GM23248 (cell line): ENCODE measurements around the gene GAA. TPM values are rescaled to one million over a fixed set of nuclear protein-coding genes. Genes with fewer than 3 reads are reported as not detected.
A peak's percentile ranks its signal among the peaks of the same experiment; 100 is the strongest.

Source experiments
- DNase-seq: peaks from one replicate; pipeline ENCODE4 v3.0.0-alpha.2; 2015
- H2AFZ ChIP-seq: fragments of 200-600 bp; sonication (generic); 2 replicates; pipeline ENCODE4 v1.6.1; 2016; ENCODE audit warnings: antibody characterized with exemption
- H3F3A ChIP-seq: fragments of 200-600 bp; sonication (generic); 2 replicates; pipeline ENCODE4 v1.6.1; 2016; ENCODE audit warnings: mild to moderate bottlenecking, antibody characterized with exemption, mixed run types; ENCODE audit not compliant: insufficient read depth
- H3K27ac ChIP-seq: fragments of 200-600 bp; sonication (generic); 2 replicates; pipeline ENCODE4 v1.5.1; 2016; ENCODE audit warnings: mild to moderate bottlenecking
- H3K27me3 ChIP-seq: fragments of 200-600 bp; sonication (generic); replicated peaks from 2 replicates; pipeline ENCODE4 v1.6.1; 2016; ENCODE audit warnings: mild to moderate bottlenecking; ENCODE audit not compliant: insufficient read depth
- H3K36me3 ChIP-seq: fragments of 200-600 bp; sonication (generic); 2 replicates; pipeline ENCODE4 v1.6.1; 2016; ENCODE audit warnings: low read depth, mild to moderate bottlenecking
- H3K4me1 ChIP-seq: fragments of 200-600 bp; sonication (generic); 2 replicates; pipeline ENCODE4 v1.6.1; 2016; ENCODE audit warnings: mild to moderate bottlenecking; ENCODE audit not compliant: insufficient read depth
- H3K4me2 ChIP-seq: fragments of 200-600 bp; sonication (generic); one replicate; pipeline ENCODE4 v1.6.1; 2016; ENCODE audit warnings: mild to moderate bottlenecking; ENCODE audit not compliant: unreplicated experiment
- H3K4me3 ChIP-seq: fragments of 200-600 bp; sonication (generic); 2 replicates; pipeline ENCODE4 v1.5.1; 2016; ENCODE audit warnings: mild to moderate bottlenecking
- H3K79me2 ChIP-seq: fragments of 200-600 bp; sonication (generic); 2 replicates; pipeline ENCODE4 v1.6.1; 2016; ENCODE audit warnings: mild to moderate bottlenecking; ENCODE audit not compliant: insufficient read depth
- H3K9ac ChIP-seq: fragments of 200-600 bp; sonication (generic); 2 replicates; pipeline ENCODE4 v1.6.1; 2016; ENCODE audit warnings: mild to moderate bottlenecking
- H3K9me2 ChIP-seq: fragments of 200-600 bp; sonication (generic); 2 replicates; pipeline ENCODE4 v1.6.1; 2016; ENCODE audit warnings: mixed run types, mild to moderate bottlenecking, moderate library complexity; ENCODE audit not compliant: insufficient read depth
- H3K9me3 ChIP-seq: fragments of 200-600 bp; sonication (generic); one replicate; pipeline ENCODE4 v1.6.1; 2017; ENCODE audit warnings: low read depth
- H4K20me1 ChIP-seq: fragments of 200-600 bp; sonication (generic); 2 replicates; pipeline ENCODE4 v1.6.0; 2016; ENCODE audit not compliant: insufficient read depth
- EZH2 ChIP-seq: fragments of 200-600 bp; sonication (generic); IDR thresholded peaks from 2 replicates; pipeline ENCODE4 v1.6.1; 2018; ENCODE audit warnings: antibody characterized with exemption, mild to moderate bottlenecking; ENCODE audit not compliant: insufficient read depth, poor library complexity, severe bottlenecking
- EZH2phosphoT487 ChIP-seq: fragments of 200-600 bp; sonication (generic); IDR thresholded peaks from 2 replicates; pipeline ENCODE4 v1.6.1; 2018; ENCODE audit warnings: antibody characterized with exemption, moderate library complexity, mild to moderate bottlenecking, low read depth; ENCODE audit not compliant: insufficient read depth
- WGBS, 2 experiments: methylation state at CpG; one replicate each; pipeline ENCODE4 v1.1.6; 2015 to 2017; ENCODE audit warnings: low lambda C conversion rate in 2 of 2, low coverage in 1 of 2; ENCODE audit errors: missing lambda C conversion rate in 2 of 2; 5-methylcytosine and 5-hydroxymethylcytosine counted together
- in situ Hi-C: fragments of 300-500 bp; cut with MboI; formaldehyde crosslinking; loops from 2 replicates; pipeline ENCODE4 v1.15.0; 2020
- polyA plus RNA-seq: library from polyadenylated mRNA; unstranded; fragments of >200 nt; fragmentation: Nextera tagmentation; extraction: Ambion mirVana; gene quantifications from 2 replicates; pipeline ENCODE4 v1.2.1, GENCODE V29; 2016
- total RNA-seq: library from RNA; depleted of rRNA; stranded (reverse); fragments of >200 nt; shearing (Covaris generic); gene quantifications from 2 replicates; pipeline ENCODE4 v1.2.3, GENCODE V29; 2014

Gene GAA
- total and polyA plus RNA-seq, 2 experiments from 2014 or later, result 80.2 to 127 TPM

DNA sequence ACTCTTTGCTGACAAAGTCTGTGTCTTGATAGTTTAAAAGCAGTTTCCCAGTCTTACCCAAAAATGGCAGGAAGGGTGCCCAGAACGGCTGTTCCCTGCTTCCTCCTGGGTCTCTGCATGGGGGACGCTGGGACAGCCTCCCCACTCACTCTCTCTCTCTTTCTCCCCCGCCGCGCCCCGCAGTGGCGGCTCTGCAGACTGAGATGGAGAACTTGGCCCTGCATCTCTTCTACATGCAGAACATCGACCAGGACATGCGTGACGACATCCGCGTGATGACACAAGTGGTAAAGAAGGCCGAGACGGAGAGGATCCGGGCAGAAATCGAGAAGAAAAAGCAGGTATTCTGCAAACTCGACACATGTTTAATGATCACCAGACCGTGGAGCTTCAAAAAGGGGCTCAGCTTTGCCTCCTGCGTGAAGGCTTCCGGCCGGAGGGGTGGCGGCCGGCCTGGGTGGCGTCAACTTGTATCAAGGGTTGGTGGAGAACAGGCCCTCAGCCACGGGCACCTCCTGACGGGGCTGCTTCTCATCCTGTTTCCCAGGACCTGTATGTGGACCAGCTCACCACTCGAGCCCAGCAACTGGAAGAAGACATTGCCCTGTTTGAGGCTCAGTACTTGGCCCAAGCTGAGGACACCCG lies 42.9 kb upstream of the GAA start:
- H3K9ac ChIP-seq, result no peak overlapping the region
- H3K27me3 ChIP-seq, result no peaks in the 10 kb centered on the region
- H3K27ac ChIP-seq, result no peak overlapping the region
- in situ Hi-C loops, result no loop called here
- no peak for DNase-seq
- H2AFZ ChIP-seq, result no peak overlapping the region
- H3K9me3 ChIP-seq, result no peaks in the 10 kb centered on the region
- no peaks in the 10 kb centered on the region for H3F3A ChIP-seq
- no peaks in the 10 kb centered on the region for H3K9me2 ChIP-seq
- no peak overlapping the region for H3K4me3 ChIP-seq
- no peaks in the 10 kb centered on the region for H4K20me1 ChIP-seq
- no peaks in the 10 kb centered on the region for H3K79me2 ChIP-seq
- no peak overlapping the region for H3K4me2 ChIP-seq
- TF ChIP-seq EZH2phosphoT487, result no peak
- no peak for TF ChIP-seq EZH2
- WGBS, 2 experiments, result 91 to 92% methylated on average over 28 of the region's 28 CpGs
- peaks cover 6% of the 10 kb centered on the region; the same call in 1 of the 2 replicates for H3K4me1 ChIP-seq
- H3K36me3 ChIP-seq, result no peaks in the 10 kb centered on the region

DNA sequence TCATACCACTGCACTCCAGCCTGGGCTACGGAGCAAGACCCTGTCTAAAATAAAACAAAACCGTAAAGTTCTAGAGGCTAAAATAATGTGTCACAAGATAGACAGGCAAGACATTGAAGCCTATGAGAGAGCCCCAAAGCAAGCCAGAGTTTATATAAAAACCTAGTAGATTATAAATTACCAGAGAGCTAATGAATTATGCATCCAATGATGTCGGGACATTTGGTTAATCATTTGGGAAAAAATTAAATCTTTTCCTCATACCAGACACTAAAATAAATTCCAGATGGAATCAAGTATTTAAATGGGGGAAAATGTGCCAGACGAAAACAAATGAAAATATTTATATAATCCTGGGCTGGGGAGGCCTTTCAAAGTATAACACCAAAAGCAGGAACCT lies 40.7 kb upstream of the GAA start:
- no peak overlapping the region for H3K27ac ChIP-seq
- WGBS, 2 experiments, result 18 to 20% methylated on average over 4 of the region's 4 CpGs

DNA sequence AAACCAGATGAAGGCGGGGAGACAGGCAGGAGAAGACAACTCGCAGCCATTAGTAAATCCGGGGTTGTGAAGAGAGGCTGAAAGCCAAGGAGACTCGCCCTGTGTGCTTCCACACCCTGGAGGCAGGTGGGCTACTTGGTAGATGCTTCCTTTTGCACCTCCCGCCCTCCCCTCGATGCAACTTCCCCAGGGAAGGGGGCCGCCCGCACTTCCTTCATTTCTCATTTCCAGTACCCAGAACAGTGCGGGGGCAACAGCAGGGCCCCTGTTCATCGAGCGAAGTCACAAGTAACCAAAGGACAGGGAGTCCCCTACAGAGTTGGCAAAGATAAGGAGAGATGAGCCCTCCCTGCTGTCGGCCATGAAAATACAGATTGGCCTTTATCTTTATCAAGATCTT lies 40.0 kb upstream of the GAA start:
- Histone ChIP-seq H4K20me1 (no peaks in the 10 kb centered on the region), H3F3A (no peaks in the 10 kb centered on the region), H3K9me3 (no peaks in the 10 kb centered on the region), H3K4me1 (peaks cover 6% of the 10 kb centered on the region; the same call in 1 of the 2 replicates), H3K79me2 (no peaks in the 10 kb centered on the region), H3K9ac (no peak overlapping the region), H3K4me3 (no peak overlapping the region), H3K4me2 (no peak overlapping the region), H2AFZ (no peak overlapping the region), H3K27me3 (no peaks in the 10 kb centered on the region), H3K36me3 (no peaks in the 10 kb centered on the region), H3K27ac (no peak overlapping the region), H3K9me2 (no peaks in the 10 kb centered on the region)
- in situ Hi-C loops, result no loop called here
- WGBS, 2 experiments, result 87 to 89% methylated on average over 12 of the region's 12 CpGs
- TF ChIP-seq EZH2 (no peak), EZH2phosphoT487 (no peak)
- DNase-seq, result no peak

More for the DNA sequence above, 40.7 kb upstream of the GAA start:
- no peaks in the 10 kb centered on the region for H3K9me3 ChIP-seq
- no peaks in the 10 kb centered on the region for H4K20me1 ChIP-seq
- H3K9me2 ChIP-seq, result no peaks in the 10 kb centered on the region
- no peaks in the 10 kb centered on the region for H3K27me3 ChIP-seq
- H3K36me3 ChIP-seq, result no peaks in the 10 kb centered on the region
- H2AFZ ChIP-seq, result no peak overlapping the region
- no peak overlapping the region for H3K4me2 ChIP-seq
- no peak overlapping the region for H3K4me3 ChIP-seq
- H3F3A ChIP-seq, result no peaks in the 10 kb centered on the region
- TF ChIP-seq EZH2phosphoT487 (no peak), EZH2 (no peak)
- DNase-seq, result no peak
- H3K4me1 ChIP-seq, result peaks cover 6% of the 10 kb centered on the region; the same call in 1 of the 2 replicates
- H3K9ac ChIP-seq, result no peak overlapping the region
- no peaks in the 10 kb centered on the region for H3K79me2 ChIP-seq
- in situ Hi-C loops, result no loop called here

DNA sequence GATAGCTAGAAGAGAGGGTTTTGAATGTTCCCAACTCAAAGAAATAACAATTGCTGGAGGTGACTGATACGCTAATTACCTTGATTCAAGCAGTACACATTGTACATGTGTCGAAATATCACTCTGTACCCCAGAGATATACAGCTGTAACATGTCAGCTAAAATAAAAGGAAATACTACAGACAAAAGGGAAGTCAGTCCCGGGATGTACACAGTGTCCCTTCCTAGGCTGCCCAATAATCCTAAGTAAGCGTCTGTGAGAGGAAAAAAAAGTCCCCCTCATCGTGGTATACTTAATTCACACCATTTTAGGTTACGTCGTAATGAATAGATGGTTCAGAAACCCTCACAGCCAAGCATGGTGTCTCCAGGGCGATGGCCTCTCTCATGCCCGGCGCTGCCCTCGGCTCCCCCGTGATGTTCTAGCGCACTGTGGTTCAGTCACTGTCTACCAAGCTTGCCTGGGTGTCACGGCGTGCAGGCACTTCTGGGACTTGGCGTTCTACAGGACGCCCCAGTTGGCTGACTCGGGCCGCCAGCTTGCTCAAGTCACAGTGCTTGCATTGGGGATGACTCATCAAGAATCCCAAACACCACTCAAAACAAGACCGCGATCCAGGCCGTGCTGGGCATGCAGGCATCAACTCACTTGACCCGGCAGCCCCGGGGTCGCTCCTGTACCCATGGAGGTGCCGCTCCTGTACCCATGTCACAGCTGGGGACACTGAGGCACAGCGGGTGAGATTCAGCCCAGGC lies 37.4 kb upstream of the GAA start:
- no peak overlapping the region for H2AFZ ChIP-seq
- H3K79me2 ChIP-seq, result no peaks in the 10 kb centered on the region
- peaks cover 6% of the 10 kb centered on the region; the same call in 1 of the 2 replicates for H3K4me1 ChIP-seq
- H3K9me3 ChIP-seq, result no peaks in the 10 kb centered on the region
- in situ Hi-C loops, result no loop called here
- no peaks in the 10 kb centered on the region for H4K20me1 ChIP-seq
- H3F3A ChIP-seq, result no peaks in the 10 kb centered on the region
- H3K9me2 ChIP-seq, result no peaks in the 10 kb centered on the region
- no peaks in the 10 kb centered on the region for H3K36me3 ChIP-seq
- H3K4me3 ChIP-seq, result no peak overlapping the region
- H3K9ac ChIP-seq, result no peak overlapping the region
- no peak for TF ChIP-seq EZH2phosphoT487
- TF ChIP-seq EZH2, result no peak
- H3K4me2 ChIP-seq, result no peak overlapping the region
- WGBS, 2 experiments, result 58 to 60% methylated on average over 27 of the region's 27 CpGs
- peak; percentile 83 for DNase-seq
- no peak overlapping the region for H3K27ac ChIP-seq
- no peaks in the 10 kb centered on the region for H3K27me3 ChIP-seq
